Retina (tissue), 1 donor: Measurements from ENCODE around the gene CD58.

Experiments
- DNase-seq: peaks from one replicate; pipeline ENCODE4 v3.0.0-alpha.2; 2016

Gene CD58

DNA sequence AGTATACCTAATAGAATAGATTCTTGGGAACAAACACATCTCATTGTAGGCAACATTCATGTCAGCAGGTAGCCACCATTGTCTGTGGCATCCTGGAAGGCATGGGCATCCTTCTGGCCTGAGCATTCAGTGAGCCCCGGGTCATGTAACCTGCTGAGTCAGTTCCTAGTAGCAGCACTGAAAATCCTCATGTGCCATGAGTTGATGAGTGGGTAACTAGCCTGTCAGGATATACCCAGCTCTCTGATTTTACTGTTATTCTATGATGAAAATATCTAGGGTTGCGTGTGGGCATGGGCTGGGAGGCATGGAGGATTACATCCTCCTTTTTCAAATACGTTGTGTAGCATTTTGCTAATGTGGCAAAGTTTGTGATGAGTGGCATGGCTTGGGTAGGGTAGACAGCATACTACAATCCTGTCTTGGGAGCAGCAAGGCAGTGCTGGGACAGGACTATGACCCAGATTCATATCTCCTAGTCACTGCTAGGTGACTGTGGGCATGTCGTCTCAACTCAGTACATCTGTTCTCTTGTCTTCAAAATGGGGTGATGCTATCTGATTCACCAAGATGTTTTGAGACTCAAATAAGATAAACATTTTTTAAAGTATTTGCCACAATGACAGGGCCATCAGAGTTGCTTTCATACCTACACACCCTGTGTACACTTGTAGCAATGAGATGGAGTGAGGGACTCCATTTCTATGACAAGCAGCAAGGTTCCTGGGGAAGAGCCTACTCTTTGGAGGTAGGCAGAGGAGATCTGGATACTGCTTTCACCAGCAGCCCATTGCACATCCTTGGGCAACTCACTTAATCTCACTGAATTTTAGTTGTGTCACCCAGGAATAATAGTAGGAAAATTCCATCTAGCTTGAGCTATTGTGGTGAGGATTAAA, 62.5 kb downstream of the CD58 start:
- DNase-seq: no peak

- no peak for DNase-seq
These were observed 63.2 kb downstream of the CD58 start for GRCh38 chr1:116507631-116508030.

GRCh38 chr1:116506132-116507004, 64.5 kb downstream of the CD58 start:
- no peak for DNase-seq

DNA sequence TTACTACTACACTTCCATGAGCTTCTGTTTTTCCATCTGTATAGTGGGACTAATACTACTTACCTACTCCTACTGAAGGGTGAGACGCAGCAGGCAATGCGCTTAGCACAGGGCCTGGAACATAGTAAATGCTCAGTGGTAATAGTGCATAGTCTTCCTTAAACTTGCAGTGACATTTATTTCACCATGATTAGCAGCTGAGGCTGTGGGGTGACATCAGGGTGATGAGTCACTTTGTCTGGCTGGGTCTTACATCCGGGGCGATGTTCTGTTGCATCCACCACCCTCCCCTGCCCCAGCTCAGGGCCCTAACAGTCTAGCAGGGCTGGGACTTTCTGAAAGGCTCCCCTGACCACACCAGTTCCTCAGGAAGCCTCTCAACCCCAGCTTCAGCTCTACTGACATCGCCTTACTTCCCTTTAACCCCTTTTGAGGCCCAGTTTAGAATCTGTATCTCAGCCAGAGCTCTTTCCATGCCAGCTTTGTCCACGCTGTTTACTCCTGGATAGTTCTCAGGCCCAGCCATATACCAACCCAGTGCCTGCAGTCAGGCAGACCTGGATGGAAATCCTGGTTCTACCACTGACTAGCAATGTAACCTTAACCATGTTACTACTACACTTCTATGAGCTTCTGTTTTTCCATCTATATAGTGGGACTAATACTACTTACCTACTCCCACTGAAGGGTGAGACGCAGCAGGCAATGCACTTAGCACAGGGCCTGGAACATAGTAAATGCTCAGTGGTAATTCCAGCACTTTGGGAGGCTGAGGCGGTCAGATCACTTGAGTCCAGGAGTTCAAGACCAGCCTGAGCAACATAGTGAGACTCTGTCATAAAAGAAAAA, 66.3 kb downstream of the CD58 start:
- DNase-seq: no peak

DNA sequence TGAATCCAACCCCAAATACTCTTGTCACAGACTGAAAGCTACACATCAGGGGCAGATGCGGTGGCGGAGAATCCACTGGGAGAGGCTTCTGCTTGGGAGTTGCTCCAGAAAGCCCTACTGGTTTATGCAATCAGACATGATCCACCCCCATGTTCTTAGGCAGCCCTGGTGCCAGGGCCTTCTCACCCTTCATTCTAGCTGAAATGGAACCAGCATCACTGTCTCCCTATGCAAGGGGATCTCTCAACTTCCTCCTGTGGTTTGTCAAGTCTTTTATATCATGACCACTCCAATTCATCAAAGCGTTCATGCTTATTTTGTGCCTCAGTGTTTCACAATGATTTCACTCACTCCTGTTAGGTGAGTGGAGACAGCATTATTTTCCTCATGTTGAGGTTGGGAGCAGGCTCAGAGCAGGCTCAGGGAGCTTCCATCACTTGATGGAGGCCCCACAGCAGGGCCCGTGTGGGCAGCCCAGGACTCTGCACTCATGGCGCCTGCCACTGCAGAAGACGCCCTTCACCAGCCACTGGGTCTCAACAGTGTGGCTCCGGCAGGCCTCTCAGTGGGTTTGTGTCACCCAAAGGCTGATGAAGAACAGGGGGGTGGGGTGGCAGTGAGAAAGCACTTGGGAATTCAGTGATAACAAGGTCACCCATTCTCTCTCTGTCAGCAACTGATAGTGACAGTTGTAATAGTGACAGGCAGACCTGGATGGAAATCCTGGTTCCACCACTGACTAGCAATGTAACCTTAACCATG, 67.1 kb downstream of the CD58 start:
- no peak for DNase-seq

DNA sequence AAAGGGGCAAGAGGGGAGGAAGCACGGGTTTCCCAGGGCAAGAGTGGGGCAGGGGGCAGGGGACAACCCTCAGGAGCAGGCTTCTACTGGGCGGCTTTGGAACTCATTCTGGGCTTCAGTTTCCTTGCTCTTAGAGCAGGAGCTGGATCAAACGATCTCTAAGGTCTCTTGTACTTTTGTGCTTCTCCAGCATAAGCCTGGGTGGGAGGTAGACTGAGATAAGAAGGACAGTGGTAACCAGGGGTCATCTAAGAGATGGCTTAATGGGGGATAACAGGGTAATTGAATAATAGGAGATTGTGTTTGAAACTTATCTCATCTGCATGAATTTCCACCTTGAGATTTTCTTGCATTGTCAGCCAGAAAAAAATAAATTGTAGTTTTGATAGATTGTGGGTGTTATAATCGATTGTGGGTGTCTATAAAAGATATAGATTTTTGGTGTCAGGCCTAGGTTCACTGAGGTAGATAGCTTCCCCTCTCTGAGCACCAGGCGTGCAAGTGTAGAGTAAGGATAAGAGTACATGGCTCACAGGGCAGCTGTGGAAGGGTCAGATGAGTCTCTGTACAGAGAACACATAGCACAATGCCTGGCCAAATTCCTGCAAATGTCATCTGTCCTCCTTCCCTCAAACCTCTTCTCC, 68.0 kb downstream of the CD58 start:
- no peak for DNase-seq

DNA sequence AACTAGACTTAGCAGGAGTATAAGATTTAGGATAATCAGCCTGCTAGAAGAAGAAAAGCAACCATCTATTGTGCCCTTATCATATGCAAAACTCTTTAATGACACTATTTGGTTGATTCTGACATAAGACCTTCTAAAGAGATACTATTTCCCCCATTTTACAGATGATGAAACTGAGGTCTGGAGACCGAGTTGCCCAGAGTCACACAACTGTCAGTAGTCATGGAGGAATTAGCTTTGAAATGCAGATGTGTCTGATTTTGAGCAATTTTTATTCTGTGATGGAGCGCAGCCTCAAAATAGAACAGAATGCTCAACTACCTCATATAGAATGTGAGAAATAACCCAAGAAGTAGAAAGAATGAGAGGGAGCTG, 69.0 kb downstream of the CD58 start:
- DNase-seq: no peak

- DNase-seq: no peak
These were observed 69.5 kb downstream of the CD58 start for GRCh38 chr1:116501125-116501869.

DNA sequence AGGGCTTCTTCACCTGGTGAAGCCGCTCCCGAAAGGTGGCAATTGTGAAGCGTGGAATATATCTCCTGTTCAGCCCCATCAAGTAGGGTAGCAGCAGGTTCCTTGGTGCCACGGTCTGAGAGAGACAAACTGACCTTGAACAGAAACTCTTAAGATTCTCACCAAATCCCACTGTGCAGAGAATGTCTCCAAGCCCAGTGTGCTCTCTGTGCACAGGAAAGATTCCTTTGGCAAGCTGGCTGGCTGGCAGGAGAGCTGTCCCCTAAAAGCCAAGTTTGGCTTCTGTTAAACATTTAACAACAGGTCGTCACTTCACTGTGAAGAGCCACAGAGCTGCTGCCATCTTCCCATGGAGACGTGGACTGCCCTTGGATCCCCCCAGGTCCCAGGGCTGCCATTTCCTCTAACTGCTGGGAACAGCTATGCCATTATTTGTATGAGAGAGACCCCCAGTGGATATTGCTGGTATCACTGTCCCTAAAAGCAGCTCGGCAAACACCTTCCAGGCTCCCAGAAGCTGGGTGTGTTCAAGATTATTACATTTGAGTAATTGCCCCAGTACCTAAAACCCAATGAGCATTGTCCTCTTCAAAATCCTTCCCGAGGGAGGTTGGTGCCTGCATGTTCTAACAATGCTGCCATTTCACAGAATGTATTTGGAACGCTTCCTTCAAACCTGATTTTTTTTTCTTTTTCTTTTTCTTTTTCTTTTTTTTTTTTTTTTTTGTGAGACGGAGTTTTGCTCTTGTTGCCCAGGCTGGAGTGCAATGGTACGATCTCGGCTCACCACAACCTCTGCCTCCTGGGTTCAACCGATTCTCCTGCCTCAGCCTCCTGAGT, 71.8 kb downstream of the CD58 start:
- peak; percentile 79 for DNase-seq

- DNase-seq: no peak
These were observed 73.2 kb downstream of the CD58 start for GRCh38 chr1:116497656-116498055.

DNA sequence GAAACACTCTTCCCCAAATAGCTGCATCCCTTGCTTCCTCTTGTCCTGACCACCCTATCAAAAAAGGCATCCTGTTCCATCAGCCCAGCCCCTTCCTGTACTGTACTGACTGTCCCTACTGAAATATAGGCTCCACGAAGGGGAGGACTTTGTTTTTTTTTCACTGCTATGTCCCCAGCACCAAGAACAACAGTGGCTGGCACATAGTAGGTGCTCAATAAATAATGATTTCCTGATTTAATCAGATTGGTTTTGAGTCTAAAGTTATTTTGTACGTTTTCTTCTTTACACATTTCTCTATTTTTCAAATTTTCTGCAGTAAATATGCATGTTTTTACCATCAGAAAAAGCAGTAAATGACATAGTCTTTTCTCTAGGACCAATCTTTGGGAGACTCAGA, 73.9 kb downstream of the CD58 start:
- DNase-seq: no peak

GRCh38 chr1:116496380-116496779, 74.4 kb downstream of the CD58 start:
- no peak for DNase-seq

- DNase-seq: no peak
These were observed 75.3 kb downstream of the CD58 start for GRCh38 chr1:116495535-116495934.

GRCh38 chr1:116494745-116495144, 76.1 kb downstream of the CD58 start:
- DNase-seq: no peak

GRCh38 chr1:116494353-116494692, 76.5 kb downstream of the CD58 start:
- DNase-seq: peak; percentile 90

DNA sequence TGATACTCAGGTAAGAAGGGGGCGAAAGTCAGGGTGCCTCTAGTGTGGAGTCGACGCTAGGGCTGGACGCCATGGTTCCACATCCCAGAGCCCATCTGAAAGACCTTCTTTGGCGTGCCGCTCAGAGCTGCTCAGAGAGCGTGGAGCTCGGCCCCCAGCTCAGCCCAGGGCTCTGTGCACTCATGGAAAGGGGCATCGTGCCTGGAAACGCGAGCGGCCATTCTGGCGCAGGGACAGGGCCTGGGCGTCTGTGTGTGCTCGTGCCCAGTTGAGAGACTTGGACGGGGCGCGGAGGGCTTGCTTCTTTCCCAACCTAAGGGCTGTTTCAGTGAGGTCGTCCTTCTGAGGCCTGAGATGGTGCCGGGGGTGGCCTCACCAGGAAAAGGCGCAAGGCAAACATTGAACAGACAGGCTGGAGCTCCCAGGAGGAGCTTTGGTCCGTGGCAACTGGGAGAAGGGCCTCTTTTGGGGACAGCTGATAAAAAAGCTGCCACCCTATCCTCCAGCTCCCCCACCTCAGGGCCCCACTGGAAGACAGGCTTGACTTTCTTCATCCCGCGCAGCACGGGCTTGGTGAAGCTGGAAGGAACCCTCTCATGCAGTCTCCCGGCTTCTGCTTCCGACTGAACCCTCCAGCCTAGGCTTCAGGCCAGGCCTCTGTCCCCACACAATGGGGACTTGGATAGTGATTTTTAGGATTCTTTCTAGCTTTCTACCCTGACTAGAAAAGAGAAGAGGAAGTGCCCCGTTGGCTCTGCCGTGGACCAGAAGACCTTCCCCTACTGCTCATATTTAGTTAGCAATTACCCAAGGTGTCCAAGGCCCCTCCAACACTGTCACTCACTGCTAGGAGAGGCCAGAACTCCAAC, 77.1 kb downstream of the CD58 start:
- DNase-seq: no peak

- DNase-seq: no peak
These were observed 77.8 kb downstream of the CD58 start for GRCh38 chr1:116493036-116493435.

GRCh38 chr1:116492358-116492811, 78.4 kb downstream of the CD58 start:
- no peak for DNase-seq
